Measurements from ENCODE around the gene UMOD. TPM values are rescaled to one million over a fixed set of nuclear protein-coding genes. Genes with fewer than 3 reads are reported as not detected.

UMOD gene
- polyA plus RNA-seq, 1 donor (not counting 4 experiments of a cell fraction or from before 2014, with no cell fraction given), result not detected

DNA sequence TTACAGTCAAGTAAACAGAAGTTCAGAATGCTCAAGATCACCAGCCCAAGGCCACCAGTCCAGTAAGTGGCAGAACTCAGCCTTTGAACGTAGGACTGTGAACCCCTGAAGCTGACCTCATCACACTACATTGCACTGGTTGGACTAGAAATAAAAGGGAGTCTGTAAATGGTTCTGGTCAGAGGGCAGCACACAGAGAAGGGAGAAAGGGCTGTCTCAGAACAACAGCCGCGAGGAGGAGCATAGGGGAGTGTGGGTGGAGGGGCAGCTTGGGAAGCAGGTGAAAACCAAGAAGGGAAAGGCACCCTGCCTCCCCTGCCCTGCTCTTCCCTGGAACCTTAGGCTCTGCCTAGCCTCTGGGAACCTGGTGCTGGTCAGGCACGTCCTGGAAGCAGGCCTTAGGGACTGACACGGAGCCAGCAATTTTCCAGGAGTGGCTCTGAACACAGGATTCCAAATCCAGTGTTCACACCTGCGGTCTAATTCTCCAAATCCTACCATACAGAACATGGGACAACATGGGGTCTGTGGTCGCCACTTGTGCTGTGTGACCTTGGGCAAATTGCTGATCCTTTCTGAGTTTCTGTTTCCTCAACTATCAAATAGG lies 45.1 kb upstream of the UMOD start:
- Histone ChIP-seq H4K20me1 (ENCODE audit: control insufficient read depth, extremely low read depth, insufficient read depth, low read length) (no peaks in the 10 kb centered on the region), H3K4me2 (ENCODE audit: control insufficient read depth, extremely low read depth, insufficient read depth, low read depth, low read length) (no peak overlapping the region), H3K9me3 (ENCODE audit: control insufficient read depth, low read depth, low read length) (no peaks in the 10 kb centered on the region), H3K4me3 (ENCODE audit: control insufficient read depth in 2 of 3, extremely low read depth in 1 of 3, insufficient read depth in 2 of 3, low read depth in 1 of 3, low read length in 3 of 3) (no peak overlapping the region), H3K36me3 (ENCODE audit: control insufficient read depth in 2 of 2, extremely low read depth in 1 of 2, insufficient read depth in 2 of 2, low read length in 2 of 2) (no peaks in the 10 kb centered on the region), H3K9ac (ENCODE audit: control insufficient read depth, extremely low read depth, insufficient read depth, low read length) (no peak overlapping the region), H3K4me1 (ENCODE audit: control insufficient read depth, extremely low read depth, insufficient read depth, low read length) (no peaks in the 10 kb centered on the region), H2AFZ (ENCODE audit: control insufficient read depth, low read length) (no peak overlapping the region), H3K9me1 (ENCODE audit: control insufficient read depth, extremely low read depth, insufficient read depth, low read length) (no peaks in the 10 kb centered on the region), H3K27me3 (ENCODE audit: control insufficient read depth, extremely low read depth, insufficient read depth, low read length) (no peaks in the 10 kb centered on the region), H3K27ac (ENCODE audit: control insufficient read depth, insufficient read depth, low read length) (no peak overlapping the region), H3K79me2 (ENCODE audit: control insufficient read depth, insufficient read depth, low read length) (no peaks in the 10 kb centered on the region)
- DNase-seq (ENCODE audit: low read depth, low spot score) (no peak), FAIRE-seq (no peak)
- dilution Hi-C loops (cut with MboI; ENCODE audit: extremely low pct_ligation_motif_present, low sequenced_read_pairs), result no loop called here
- TF ChIP-seq, protein P1, sequence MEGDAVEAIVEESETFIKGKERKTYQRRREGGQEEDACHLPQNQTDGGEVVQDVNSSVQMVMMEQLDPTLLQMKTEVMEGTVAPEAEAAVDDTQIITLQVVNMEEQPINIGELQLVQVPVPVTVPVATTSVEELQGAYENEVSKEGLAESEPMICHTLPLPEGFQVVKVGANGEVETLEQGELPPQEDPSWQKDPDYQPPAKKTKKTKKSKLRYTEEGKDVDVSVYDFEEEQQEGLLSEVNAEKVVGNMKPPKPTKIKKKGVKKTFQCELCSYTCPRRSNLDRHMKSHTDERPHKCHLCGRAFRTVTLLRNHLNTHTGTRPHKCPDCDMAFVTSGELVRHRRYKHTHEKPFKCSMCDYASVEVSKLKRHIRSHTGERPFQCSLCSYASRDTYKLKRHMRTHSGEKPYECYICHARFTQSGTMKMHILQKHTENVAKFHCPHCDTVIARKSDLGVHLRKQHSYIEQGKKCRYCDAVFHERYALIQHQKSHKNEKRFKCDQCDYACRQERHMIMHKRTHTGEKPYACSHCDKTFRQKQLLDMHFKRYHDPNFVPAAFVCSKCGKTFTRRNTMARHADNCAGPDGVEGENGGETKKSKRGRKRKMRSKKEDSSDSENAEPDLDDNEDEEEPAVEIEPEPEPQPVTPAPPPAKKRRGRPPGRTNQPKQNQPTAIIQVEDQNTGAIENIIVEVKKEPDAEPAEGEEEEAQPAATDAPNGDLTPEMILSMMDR (optimal IDR thresholded peaks at IDR 0.05 in 1 of 3, IDR thresholded peaks at IDR 0.05 in 1 of 3, conservative IDR thresholded peaks at IDR 0.05 in 1 of 3; ENCODE audit: extremely low read depth in 1 of 3, insufficient read depth in 2 of 3, low read length in 3 of 3), result no peak
- TF ChIP-seq EZH2 (IDR thresholded peaks at IDR 0.05; ENCODE audit: low read length), result no peak

DNA sequence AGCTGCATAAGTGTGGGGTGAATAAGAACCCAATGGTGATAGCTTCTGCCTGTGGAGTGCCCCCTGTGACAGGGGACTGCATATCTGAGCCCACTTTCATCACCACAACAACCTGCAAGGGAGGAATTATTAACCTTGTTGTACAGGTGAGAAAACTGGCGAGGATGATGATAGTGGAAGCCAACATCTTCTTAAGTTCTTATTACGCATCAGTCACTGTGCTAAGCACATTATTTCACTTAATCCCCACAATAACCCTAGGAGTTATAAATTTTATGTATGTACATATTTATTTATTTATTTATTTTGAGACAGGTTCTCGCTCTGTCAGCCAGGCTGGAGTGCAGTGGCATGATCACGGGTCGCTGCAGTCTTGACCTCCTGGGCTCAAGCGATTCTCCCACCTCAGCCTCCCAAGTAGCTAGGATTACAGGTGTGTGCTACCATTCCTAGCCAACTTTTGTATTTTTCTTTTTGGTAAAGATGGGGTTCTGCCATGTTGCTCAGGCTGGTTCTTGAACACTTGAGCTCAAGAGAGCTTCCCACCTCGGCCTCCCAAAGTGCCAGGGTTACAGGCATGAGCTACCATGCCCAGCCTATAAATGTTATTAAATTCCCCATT lies 44.4 kb upstream of the UMOD start:
- FAIRE-seq (no peak), DNase-seq (ENCODE audit: low read depth, low spot score) (no peak)
- Histone ChIP-seq H3K9me3 (ENCODE audit: control insufficient read depth, low read depth, low read length) (no peaks in the 10 kb centered on the region), H2AFZ (ENCODE audit: control insufficient read depth, low read length) (no peak overlapping the region), H3K36me3 (ENCODE audit: control insufficient read depth in 2 of 2, extremely low read depth in 1 of 2, insufficient read depth in 2 of 2, low read length in 2 of 2) (no peaks in the 10 kb centered on the region), H3K4me3 (ENCODE audit: control insufficient read depth in 2 of 3, extremely low read depth in 1 of 3, insufficient read depth in 2 of 3, low read depth in 1 of 3, low read length in 3 of 3) (no peak overlapping the region), H3K27ac (ENCODE audit: control insufficient read depth, insufficient read depth, low read length) (no peak overlapping the region), H4K20me1 (ENCODE audit: control insufficient read depth, extremely low read depth, insufficient read depth, low read length) (no peaks in the 10 kb centered on the region), H3K79me2 (ENCODE audit: control insufficient read depth, insufficient read depth, low read length) (no peaks in the 10 kb centered on the region), H3K4me1 (ENCODE audit: control insufficient read depth, extremely low read depth, insufficient read depth, low read length) (no peaks in the 10 kb centered on the region), H3K4me2 (ENCODE audit: control insufficient read depth, extremely low read depth, insufficient read depth, low read depth, low read length) (no peak overlapping the region), H3K27me3 (ENCODE audit: control insufficient read depth, extremely low read depth, insufficient read depth, low read length) (no peaks in the 10 kb centered on the region), H3K9ac (ENCODE audit: control insufficient read depth, extremely low read depth, insufficient read depth, low read length) (no peak overlapping the region), H3K9me1 (ENCODE audit: control insufficient read depth, extremely low read depth, insufficient read depth, low read length) (no peaks in the 10 kb centered on the region)
- TF ChIP-seq EZH2 (IDR thresholded peaks at IDR 0.05; ENCODE audit: low read length), result no peak
- TF ChIP-seq, protein P1 (optimal IDR thresholded peaks at IDR 0.05 in 1 of 3, IDR thresholded peaks at IDR 0.05 in 1 of 3, conservative IDR thresholded peaks at IDR 0.05 in 1 of 3; ENCODE audit: extremely low read depth in 1 of 3, insufficient read depth in 2 of 3, low read length in 3 of 3), result no peak
- dilution Hi-C loops (cut with MboI; ENCODE audit: extremely low pct_ligation_motif_present, low sequenced_read_pairs), result no loop called here

Measured in keratinocyte (primary cell).